Measurements from ENCODE around the gene MYOM1. TPM values are rescaled to one million over a fixed set of nuclear protein-coding genes. Genes with fewer than 3 reads are reported as not detected.

The MYOM1 gene
- total RNA-seq, result 0.98 and 1.6 TPM in 2 replicates

DNA sequence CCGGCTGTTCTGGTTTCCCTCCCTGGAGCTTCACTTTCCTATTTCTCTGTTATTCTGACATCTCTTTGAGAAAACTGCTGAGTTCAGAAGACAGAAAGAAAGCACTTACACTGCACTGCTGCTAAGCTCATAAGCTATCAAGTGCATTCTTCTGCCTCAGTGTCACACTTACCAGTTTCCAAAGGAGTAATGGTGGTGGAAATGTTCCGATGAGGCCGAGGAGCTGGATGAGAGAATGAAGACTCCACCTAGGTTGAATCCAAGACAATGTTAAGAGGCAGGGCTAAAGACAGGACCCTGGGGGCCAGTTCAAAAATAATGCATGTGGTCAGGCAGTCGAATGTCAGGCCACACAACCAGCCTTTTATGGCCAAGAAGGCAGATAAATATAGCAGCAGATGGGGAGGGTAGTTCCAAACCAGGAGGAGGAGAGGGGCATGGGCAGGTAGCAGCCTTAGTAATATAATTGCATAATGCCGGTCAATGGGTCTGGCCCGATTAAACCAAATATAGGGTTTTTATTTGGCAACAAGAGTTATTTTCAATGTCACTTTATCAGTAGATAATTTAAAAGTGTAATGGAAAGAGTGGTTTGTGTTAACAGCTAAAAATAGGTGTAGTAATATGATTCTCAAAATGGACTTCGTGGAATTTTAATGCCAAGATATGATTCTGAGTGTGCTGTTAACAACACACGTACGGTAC, at the start of gene MYOM1:
MYOM1 (minus strand) TSS at position 338 of the 705 bp plus-strand sequence. CDS start 4,745 bp downstream, outside the sequence.

DNA sequence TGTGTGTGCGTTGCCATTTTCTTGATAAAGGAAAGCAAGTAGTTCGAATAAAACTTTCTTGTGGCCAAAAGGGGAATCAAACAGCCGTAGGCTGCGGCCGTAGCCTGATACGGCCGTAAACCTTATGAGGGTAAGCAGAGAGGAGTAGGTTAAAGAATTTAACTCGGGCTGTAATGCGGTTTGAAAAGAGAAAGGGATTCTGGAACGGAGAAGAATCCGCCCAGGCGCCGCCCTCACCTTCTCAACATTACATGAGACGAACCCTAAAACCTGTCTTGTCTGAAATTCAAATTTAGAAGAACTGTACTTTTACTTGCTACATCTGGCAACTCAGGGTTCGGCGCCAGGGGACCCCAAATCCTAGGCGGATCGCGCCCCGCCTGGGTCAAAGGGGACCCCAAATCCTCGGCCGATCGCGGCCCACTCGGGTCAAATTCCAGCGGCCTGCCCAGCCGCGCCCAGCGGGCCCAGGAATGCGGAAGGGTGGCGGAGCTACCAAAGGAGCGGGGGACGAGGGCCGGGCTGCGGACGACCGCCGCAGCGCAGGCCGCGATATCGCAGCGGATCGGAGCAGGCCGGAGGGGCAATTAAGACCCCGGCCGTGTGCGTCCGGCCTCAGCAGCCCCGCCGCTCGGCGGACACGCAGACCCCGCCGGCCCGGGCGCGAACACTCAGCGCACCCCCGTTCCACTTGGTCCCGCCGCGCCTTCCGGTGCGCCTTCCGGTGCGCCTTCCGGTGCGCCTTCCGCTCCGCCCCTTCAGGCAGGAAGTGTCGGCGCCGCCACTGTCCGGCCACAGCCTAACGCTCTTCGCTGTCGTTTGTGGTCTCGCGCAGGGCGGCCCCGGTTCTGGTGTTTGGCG, 41.8 kb upstream of the MYOM1 start, which contains the start of gene MYL12B:
MYL12B (plus strand) TSS at position 761 of the 861 bp plus-strand sequence. CDS start 10,766 bp downstream, outside the sequence.

DNA sequence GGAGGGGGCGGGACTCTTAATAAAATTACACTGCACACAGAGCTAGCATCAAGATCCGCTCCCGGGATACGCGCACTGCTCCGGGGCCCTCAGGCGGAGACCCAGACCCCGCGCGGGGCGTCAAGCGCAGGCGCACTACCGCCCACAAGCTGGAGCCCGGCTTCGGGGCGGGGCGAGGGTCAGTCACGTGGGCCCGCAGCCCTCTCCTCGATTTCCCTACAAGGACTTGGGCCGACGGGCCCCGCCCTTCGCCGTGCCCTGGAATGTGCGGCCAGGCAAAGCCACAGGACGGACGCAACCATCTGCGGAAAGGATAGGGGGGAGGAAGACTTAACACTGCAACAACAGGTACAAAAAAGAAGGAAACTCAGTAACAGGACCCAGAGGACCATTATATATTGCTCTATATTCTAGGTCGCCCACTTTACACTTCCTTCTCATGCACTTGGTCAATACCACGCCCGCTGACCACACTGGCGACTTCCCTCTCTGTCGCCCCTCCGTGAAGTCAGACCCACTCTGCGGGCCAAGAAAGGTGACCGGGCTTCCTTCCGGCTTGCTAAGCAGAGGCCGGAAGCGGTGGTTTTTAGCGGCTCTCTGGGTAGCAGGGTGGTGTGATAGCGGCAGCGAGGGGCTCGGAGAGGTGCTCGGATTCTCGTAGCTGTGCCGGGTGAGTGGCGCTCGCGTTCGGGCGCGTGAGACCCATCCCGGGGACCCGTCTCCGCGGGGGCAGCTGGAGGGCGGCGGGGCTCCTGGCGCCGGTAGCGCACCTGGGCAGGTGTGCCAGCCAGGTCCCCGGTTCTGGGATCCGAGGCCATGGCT, 27.7 kb upstream of the MYOM1 start, which contains the start of gene MYL12A:
MYL12A (plus strand) TSS at position 562 of the 822 bp plus-strand sequence. CDS start 5,447 bp downstream, outside the sequence.

Small RNA genes within 50 kb of the gene (small RNA-seq; reads per million reads assigned to genes)
- 0.83 reads per million, percentile 49 among the genes with 10 or more reads in this experiment for gene RF00156
- not detected for gene RNU7-25P

Other genes with a start within 250 kb of the MYOM1 start
- gene LPIN2, start 206.8 kb downstream of the MYOM1 start, total RNA-seq, result 18.1 and 20.3 TPM in 2 replicates
- gene MYL12A, start 27.8 kb upstream of the MYOM1 start, total RNA-seq, result 280 and 290 TPM in 2 replicates
- 238 and 345 TPM in 2 replicates for gene MYL12B, start 42.2 kb upstream of the MYOM1 start, total RNA-seq
- gene TGIF1, start 230.2 kb upstream of the MYOM1 start, total RNA-seq, result 140 and 191 TPM in 2 replicates